ENCODE measurements around the gene KDR. TPM values are rescaled to one million over a fixed set of nuclear protein-coding genes. Genes with fewer than 3 reads are reported as not detected.

Gene KDR
- total RNA-seq, 4 donors from 2014 or later: 4.3 to 13.9 (median 8.7) TPM

GRCh38 chr4:55033296-55033695 is 92.1 kb downstream of the KDR start:
- no peak for DNase-seq (ENCODE audit: low spot score in 2 of 2)
- intact Hi-C loops (cut with DNase I; ENCODE audit: low total_unique reads): no loop called here
- no peak overlapping the region for H3K4me3 ChIP-seq (ENCODE audit: low read depth, poor library complexity, severe bottlenecking)
- WGBS, 2 donors: 80 to 89% methylated on average over 8 of the region's 8 CpGs
- no peak for TF ChIP-seq CTCF (IDR thresholded peaks at IDR 0.05)
- no peak for TF ChIP-seq POLR2A (IDR thresholded peaks at IDR 0.05)

- H3K4me3 ChIP-seq (ENCODE audit: low read depth, poor library complexity, severe bottlenecking): no peak overlapping the region
- WGBS, 2 donors: 72 to 94% methylated on average over 1 of the region's 1 CpG
- TF ChIP-seq POLR2A (IDR thresholded peaks at IDR 0.05) (no peak), CTCF (IDR thresholded peaks at IDR 0.05) (no peak)
- no peak for DNase-seq (ENCODE audit: low spot score in 2 of 2)
- intact Hi-C loops (cut with DNase I; ENCODE audit: low total_unique reads): no loop called here
These were observed 92.6 kb downstream of the KDR start for GRCh38 chr4:55032788-55033187.

GRCh38 chr4:55032179-55032578 is 93.2 kb downstream of the KDR start:
- DNase-seq (ENCODE audit: low spot score in 2 of 2): no peak
- H3K4me3 ChIP-seq (ENCODE audit: low read depth, poor library complexity, severe bottlenecking): no peak overlapping the region
- TF ChIP-seq CTCF (IDR thresholded peaks at IDR 0.05) (no peak), POLR2A (IDR thresholded peaks at IDR 0.05) (no peak)
- intact Hi-C loops (cut with DNase I; ENCODE audit: low total_unique reads): no loop called here
- WGBS, 2 donors: 69 to 70% methylated on average over 5 of the region's 5 CpGs

GRCh38 chr4:55031158-55031557 is 94.2 kb downstream of the KDR start:
- 60 to 64% methylated on average over 5 of the region's 5 CpGs for WGBS, 2 donors
- no peak overlapping the region for H3K4me3 ChIP-seq (ENCODE audit: low read depth, poor library complexity, severe bottlenecking)
- TF ChIP-seq CTCF (IDR thresholded peaks at IDR 0.05) (no peak), POLR2A (IDR thresholded peaks at IDR 0.05) (no peak)
- peak in 1 of 2 donors; percentile 29 for DNase-seq (ENCODE audit: low spot score in 2 of 2)
- intact Hi-C loops (cut with DNase I; ENCODE audit: low total_unique reads): no loop called here

GRCh38 chr4:55030589-55030988 is 94.8 kb downstream of the KDR start:
- no peak overlapping the region for H3K4me3 ChIP-seq (ENCODE audit: low read depth, poor library complexity, severe bottlenecking)
- DNase-seq (ENCODE audit: low spot score in 2 of 2): no peak
- intact Hi-C loops (cut with DNase I; ENCODE audit: low total_unique reads): no loop called here
- TF ChIP-seq POLR2A (IDR thresholded peaks at IDR 0.05) (no peak), CTCF (IDR thresholded peaks at IDR 0.05) (no peak)
- 41 to 46% methylated on average over 1 of the region's 1 CpG for WGBS, 2 donors

GRCh38 chr4:55029821-55030503 is 95.4 kb downstream of the KDR start:
- H3K4me3 ChIP-seq (ENCODE audit: low read depth, poor library complexity, severe bottlenecking): no peak overlapping the region
- DNase-seq (ENCODE audit: low spot score in 2 of 2): no peak
- intact Hi-C loops (cut with DNase I; ENCODE audit: low total_unique reads): no loop called here
- TF ChIP-seq CTCF (IDR thresholded peaks at IDR 0.05) (no peak), POLR2A (IDR thresholded peaks at IDR 0.05) (no peak)
- whole genome bisulfite sequencing, 2 donors: 86 to 91% methylated on average over 5 of the region's 5 CpGs
